Bronchial epithelial cell (primary cell): ENCODE measurements around the gene GPD1. TPM values are rescaled to one million over a fixed set of nuclear protein-coding genes. Genes with fewer than 3 reads are reported as not detected.

Experiments used
- DNase-seq: peaks from one replicate; pipeline ENCODE4 v3.0.0-alpha.2; 2010; ENCODE audit warnings: low read depth
- FAIRE-seq: peaks from 2 replicates; lab custom pipeline; 2011; peaks lifted over from hg19 to GRCh38; lab: Jason Lieb, UNC
- H3K27me3 ChIP-seq: 2 replicates; pipeline ENCODE4 v1.5.1; 2011; ENCODE audit warnings: low read length; ENCODE audit not compliant: control insufficient read depth, insufficient read depth
- H3K36me3 ChIP-seq: 2 replicates; pipeline ENCODE4 v1.5.1; 2011; ENCODE audit warnings: low read length; ENCODE audit not compliant: control insufficient read depth, insufficient read depth
- H3K4me3 ChIP-seq: 2 replicates; pipeline ENCODE4 v1.5.1; 2011; ENCODE audit warnings: mild to moderate bottlenecking, low read depth, low read length, control low read depth
- CTCF ChIP-seq: IDR thresholded peaks from 2 replicates; pipeline ENCODE4 v1.5.1; 2011; ENCODE audit warnings: mild to moderate bottlenecking, moderate library complexity, low read length, control low read depth, inconsistent platforms; ENCODE audit not compliant: insufficient read depth, severe bottlenecking
- total RNA-seq: library from RNA; depleted of rRNA; stranded (reverse); fragments of >200 nt; gene quantifications from 2 replicates; pipeline ENCODE4 v1.2.1, GENCODE V29; 2014

GPD1 gene
- total RNA-seq, 1 donor from 2014 or later = 0.53 TPM

DNA sequence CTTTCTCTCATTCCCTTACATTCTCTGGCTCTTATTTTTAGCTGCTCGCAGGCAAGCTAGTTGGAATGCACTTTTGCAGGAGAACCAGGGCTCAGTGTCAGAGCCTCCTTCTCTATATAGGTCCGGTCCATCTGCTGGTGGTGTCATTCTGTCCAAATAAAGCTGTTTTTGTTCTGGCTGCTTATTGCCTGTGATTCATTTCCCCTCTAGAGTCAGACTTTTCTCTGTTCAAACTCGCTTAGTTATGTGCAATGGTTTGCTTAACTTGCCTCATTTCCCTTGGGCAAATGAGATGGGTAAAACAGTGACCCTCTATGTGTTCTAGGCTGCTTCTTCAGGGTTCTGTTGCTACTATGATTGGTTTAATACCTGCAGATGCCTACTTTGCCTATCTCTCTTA is 15.8 kb upstream of the GPD1 start:
- FAIRE-seq (no peak), DNase-seq (peak; percentile 95)
- Histone ChIP-seq H3K27me3 (no peaks in the 10 kb centered on the region), H3K36me3 (peaks cover 13% of the 10 kb centered on the region), H3K4me3 (no peak overlapping the region)
- no peak for TF ChIP-seq CTCF

DNA sequence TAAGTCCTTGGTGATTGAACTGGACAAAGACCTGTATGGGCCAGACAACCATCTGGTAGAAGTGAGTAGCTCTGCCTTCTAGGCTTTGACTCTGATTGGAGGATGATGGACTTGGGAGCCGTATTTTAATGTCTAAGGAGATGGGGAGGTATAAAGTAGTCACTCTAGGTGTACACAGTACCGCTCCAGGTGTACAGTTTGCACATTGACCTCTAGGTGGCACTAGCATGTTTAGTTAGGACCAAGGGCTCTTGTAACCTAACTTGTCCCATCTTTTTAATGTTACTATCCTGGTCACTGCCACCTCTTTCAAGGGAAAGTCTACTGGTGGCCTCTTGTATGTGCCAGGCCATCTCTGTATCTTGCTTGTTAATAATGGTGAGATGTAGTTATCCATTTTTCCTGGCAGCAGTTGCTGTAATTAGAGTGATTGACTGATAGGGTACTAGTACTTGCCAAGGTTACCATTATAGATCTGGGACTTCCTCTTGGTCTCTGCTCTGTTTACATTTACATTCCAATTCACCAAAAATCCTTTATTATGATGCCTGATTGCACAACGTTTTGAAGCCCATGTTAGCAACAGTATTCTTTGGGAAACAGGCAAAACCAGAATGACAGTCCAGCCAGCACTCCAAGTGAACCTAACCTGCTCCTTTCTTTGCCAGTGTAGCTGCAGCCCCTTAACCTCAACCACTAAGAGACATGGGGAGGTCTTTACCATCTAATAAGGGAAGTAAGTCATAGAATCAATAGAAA is 15.1 kb upstream of the GPD1 start:
- peak; percentile 76 for DNase-seq
- H3K36me3 ChIP-seq = peaks cover 16% of the 10 kb centered on the region
- H3K27me3 ChIP-seq = no peaks in the 10 kb centered on the region
- peak; percentile 84 for TF ChIP-seq CTCF
- no peak for FAIRE-seq
- H3K4me3 ChIP-seq = no peak overlapping the region

DNA sequence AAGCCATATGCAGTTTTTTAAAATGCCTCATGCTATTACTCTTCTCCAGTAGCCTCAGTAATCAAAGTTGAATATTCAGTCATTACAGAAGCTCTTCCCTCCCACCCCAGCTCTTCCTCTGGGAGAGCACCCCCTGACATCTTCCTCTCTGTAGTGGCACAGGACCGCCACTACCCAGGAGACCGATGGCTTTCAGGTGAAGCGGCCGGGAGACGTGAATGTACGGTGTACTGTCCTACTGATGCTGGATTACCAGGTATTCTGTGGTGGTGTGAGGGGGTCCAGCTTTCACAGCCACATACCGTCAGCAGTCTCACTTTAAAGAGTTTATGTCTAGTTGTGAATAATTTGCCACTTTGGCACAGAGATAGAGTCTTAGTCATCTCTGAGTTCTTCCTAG is 14.1 kb upstream of the GPD1 start:
- no peak for DNase-seq
- no peak overlapping the region for H3K4me3 ChIP-seq
- TF ChIP-seq CTCF = no peak
- H3K36me3 ChIP-seq = peaks cover 21% of the 10 kb centered on the region
- no peak for FAIRE-seq
- H3K27me3 ChIP-seq = no peaks in the 10 kb centered on the region

- no peak for FAIRE-seq
- no peaks in the 10 kb centered on the region for H3K27me3 ChIP-seq
- peaks cover 23% of the 10 kb centered on the region for H3K36me3 ChIP-seq
- no peak overlapping the region for H3K4me3 ChIP-seq
- no peak for DNase-seq
- no peak for TF ChIP-seq CTCF
These were observed 13.4 kb upstream of the GPD1 start for GRCh38 chr12:50090391-50090790.

DNA sequence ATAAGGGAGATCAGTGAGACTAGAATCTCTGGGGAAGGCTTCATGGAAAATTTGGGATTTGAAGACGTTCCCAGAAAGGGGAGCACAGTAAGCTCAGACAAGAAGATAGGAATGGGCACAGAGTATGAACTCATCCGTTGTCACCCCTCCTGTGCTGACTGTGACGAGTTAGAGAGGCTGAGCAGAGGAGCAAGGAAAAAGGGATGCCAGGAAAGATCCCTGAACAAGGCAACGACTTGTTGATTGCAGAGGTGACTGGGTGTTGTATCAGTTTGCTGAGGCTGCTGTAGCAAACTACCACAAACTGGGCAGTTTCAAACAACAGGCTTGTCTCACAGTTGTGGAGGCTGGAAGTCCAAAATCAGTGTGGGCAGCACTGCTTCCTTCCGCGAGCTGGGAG is 5.9 kb upstream of the GPD1 start:
- Histone ChIP-seq H3K36me3 (peaks cover 33% of the 10 kb centered on the region), H3K4me3 (no peak overlapping the region), H3K27me3 (no peaks in the 10 kb centered on the region)
- no peak for TF ChIP-seq CTCF
- peak; percentile 62 for FAIRE-seq
- DNase-seq = no peak

DNA sequence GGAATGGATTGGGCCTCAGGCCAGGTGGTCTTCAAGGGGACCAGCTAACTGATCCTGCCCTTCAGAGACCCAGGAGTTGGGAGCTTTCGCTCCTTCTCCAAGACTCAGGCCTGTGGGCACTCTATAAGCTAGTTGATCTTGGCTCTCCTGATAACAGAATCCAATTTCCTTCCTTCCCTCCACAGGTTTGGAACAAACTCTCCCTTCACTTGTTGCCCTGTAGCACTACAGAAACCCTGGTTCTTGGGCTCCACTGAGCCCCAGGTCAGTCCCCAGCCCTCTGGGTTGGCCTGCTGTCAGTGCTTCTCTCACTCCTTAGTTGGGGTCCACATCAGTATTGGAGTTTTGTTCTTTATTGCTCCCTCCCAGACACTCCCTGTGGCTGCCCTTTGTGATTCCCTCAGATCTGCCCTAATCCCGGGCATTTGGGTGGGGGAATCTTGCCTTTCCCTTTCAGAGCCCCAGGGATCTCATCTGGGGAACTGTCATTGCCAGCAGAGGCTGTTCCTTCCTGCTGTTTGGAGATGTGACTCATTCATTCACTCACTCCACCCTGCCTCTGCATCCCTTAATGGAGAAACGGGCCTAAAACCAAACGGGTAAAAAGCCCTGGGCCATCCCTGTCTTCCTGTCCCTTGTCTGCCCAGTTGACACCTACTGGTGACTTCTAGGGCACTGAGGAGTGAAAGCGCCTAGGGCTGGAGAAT is 4.4 kb upstream of the GPD1 start:
- Histone ChIP-seq H3K27me3 (no peaks in the 10 kb centered on the region), H3K36me3 (peaks cover 27% of the 10 kb centered on the region), H3K4me3 (no peak overlapping the region)
- FAIRE-seq (no peak), DNase-seq (peak; percentile 48)
- TF ChIP-seq CTCF = no peak
